Uterus (tissue), 4 donors: ENCODE measurements around the gene GID4. TPM values are rescaled to one million over a fixed set of nuclear protein-coding genes. Genes with fewer than 3 reads are reported as not detected.

Experiments used
- DNase-seq, 2 donors: peaks; one replicate each; pipeline ENCODE4 v3.0.0-alpha.2; 2019 to 2020
- H3K27ac ChIP-seq, 2 donors: fragments of 200-600 bp; sonication (generic); 1 replicate in 1 of 2; 2 replicates in 1 of 2; pipeline ENCODE4 v1.5.1; 2016 to 2018
- H3K27me3 ChIP-seq, 2 donors: fragments of 200-600 bp; sonication (generic); one replicate each; pipeline ENCODE4 v1.5.1; 2018 to 2019; ENCODE audit warnings: control low read depth in 1 of 2
- H3K36me3 ChIP-seq, 2 donors: fragments of 200-600 bp; sonication (generic); one replicate each; pipeline ENCODE4 v1.5.1; 2019; ENCODE audit warnings: control low read depth in 1 of 2
- H3K4me1 ChIP-seq, 2 donors: fragments of 200-600 bp; sonication (generic); one replicate each; pipeline ENCODE4 v1.5.1; 2018 to 2019; ENCODE audit warnings: control low read depth in 1 of 2
- H3K4me3 ChIP-seq, 2 donors: fragments of 200-600 bp; sonication (generic); 1 replicate in 1 of 2; 2 replicates in 1 of 2; pipeline ENCODE4 v1.5.1; 2018 to 2019; ENCODE audit warnings: mild to moderate bottlenecking in 1 of 2
- H3K9me3 ChIP-seq, 2 donors: fragments of 200-600 bp; sonication (generic); one replicate each; pipeline ENCODE4 v1.5.1; 2019; ENCODE audit warnings: control low read depth in 1 of 2
- POLR2A ChIP-seq, 2 donors: fragments of 450-650 bp; IDR thresholded peaks; one replicate each; pipeline ENCODE4 v1.6.1; 2016; ENCODE audit warnings: antibody characterized with exemption in 2 of 2, mild to moderate bottlenecking in 1 of 2, moderate library complexity in 1 of 2
- intact Hi-C: fragments of 100-400 bp; cut with DNase I; formaldehyde crosslinking; loops from one replicate; pipeline ENCODE4 v1.15.1; 2023; ENCODE audit warnings: low total_unique reads
- total RNA-seq, 4 donors: library from RNA; depleted of rRNA in 3 of 4; stranded (reverse); fragments of >200 nt in 3 of 4; gene quantifications; one replicate each; pipeline versions ENCODE4 v1.1.0 to v1.2.4, GENCODE V29; 2014 to 2023
- TF ChIP-seq, protein P1 (sequence below), 4 experiments: fragments of 200-600 bp in 2 of 4; fragments of 450-650 bp in 2 of 4; sonication (generic) in 2 of 4; IDR thresholded peaks; one replicate each; pipeline ENCODE4 v1.5.1; 2016 to 2019; ENCODE audit warnings: antibody characterized with exemption in 4 of 4, mild to moderate bottlenecking in 2 of 4, moderate library complexity in 1 of 4
- donor health status: DM: yes; HTN: yes; CAD: no.

The GID4 gene
- total RNA-seq, 4 donors from 2014 or later, result 2.6 to 22.1 (median 13.4) TPM

DNA sequence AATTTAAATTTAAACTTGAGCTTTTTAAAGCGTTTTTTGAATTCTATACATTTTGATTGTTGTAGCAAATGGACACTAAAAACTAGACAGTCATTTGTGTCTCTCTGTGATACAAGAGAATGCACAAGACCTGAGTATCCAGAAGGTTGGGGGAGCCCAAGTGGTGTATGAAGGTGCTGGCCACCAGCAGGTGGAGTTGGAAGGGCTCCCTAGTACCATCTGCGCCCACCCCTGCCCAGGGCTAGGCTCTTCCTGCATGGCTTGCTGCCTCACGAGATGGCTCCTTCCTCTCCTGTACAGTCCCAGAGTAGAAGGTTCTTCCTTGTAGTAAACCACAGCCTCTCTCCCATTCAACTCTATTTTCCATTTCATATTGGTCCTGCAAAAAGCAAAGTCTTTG, 17.0 kb downstream of the GID4 start:
- H3K4me3 ChIP-seq, result no peak overlapping the region
- H3K27ac ChIP-seq, result no peak overlapping the region
- no peak for DNase-seq
- H3K9me3 ChIP-seq, result no peaks in the 10 kb centered on the region
- TF ChIP-seq, protein P1, sequence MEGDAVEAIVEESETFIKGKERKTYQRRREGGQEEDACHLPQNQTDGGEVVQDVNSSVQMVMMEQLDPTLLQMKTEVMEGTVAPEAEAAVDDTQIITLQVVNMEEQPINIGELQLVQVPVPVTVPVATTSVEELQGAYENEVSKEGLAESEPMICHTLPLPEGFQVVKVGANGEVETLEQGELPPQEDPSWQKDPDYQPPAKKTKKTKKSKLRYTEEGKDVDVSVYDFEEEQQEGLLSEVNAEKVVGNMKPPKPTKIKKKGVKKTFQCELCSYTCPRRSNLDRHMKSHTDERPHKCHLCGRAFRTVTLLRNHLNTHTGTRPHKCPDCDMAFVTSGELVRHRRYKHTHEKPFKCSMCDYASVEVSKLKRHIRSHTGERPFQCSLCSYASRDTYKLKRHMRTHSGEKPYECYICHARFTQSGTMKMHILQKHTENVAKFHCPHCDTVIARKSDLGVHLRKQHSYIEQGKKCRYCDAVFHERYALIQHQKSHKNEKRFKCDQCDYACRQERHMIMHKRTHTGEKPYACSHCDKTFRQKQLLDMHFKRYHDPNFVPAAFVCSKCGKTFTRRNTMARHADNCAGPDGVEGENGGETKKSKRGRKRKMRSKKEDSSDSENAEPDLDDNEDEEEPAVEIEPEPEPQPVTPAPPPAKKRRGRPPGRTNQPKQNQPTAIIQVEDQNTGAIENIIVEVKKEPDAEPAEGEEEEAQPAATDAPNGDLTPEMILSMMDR (IDR thresholded peaks at IDR 0.05), result no peak
- TF ChIP-seq POLR2A (IDR thresholded peaks at IDR 0.05), result no peak
- intact Hi-C loops, result no loop called here
- H3K4me1 ChIP-seq, result no peaks in the 10 kb centered on the region
- no peaks in the 10 kb centered on the region for H3K27me3 ChIP-seq
- no peaks in the 10 kb centered on the region for H3K36me3 ChIP-seq

DNA sequence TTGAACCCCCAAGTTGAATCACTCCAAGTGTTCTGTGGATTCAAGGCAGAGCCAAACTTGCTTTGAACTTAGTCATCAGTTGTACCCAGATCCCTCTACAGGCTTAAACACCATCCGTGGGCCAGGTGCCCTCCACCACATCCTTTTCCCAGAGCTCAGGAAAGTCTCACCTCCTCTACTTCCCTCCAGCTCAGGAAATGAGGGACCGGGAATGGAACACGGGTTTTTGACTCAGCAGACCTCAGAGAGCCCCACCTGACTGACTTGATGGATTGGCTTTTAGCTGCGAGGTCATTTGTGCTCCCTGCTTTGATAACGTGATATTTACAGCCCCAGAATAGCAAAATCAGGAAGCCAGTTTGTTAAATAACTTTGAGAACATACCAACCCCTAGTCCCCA, 20.1 kb downstream of the GID4 start:
- no peak for DNase-seq
- H3K36me3 ChIP-seq, result no peaks in the 10 kb centered on the region
- H3K4me1 ChIP-seq, result no peaks in the 10 kb centered on the region
- TF ChIP-seq, protein P1 (IDR thresholded peaks at IDR 0.05), result no peak
- TF ChIP-seq POLR2A (IDR thresholded peaks at IDR 0.05), result no peak
- H3K27ac ChIP-seq, result no peak overlapping the region
- intact Hi-C loops, result no loop called here
- H3K9me3 ChIP-seq, result no peaks in the 10 kb centered on the region
- H3K4me3 ChIP-seq, result no peak overlapping the region
- no peaks in the 10 kb centered on the region for H3K27me3 ChIP-seq

DNA sequence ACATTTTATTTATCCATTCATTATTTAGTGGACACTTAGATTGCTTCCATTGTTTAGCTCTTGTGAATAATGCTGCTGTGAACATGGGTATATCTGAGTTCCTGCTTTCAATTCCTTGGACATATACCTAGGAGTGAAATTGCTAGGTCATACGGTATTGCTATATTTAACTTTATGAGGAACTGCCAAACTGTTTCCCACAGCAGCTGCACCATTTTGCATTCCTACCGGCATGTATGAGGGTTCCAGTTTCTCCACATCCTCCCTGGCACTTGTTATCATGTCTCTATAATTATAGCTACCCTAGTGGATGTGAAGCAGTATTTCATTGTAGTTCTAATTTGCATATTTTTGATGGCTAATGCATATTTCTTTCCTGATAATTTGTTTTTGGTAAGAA, 24.8 kb downstream of the GID4 start:
- no peaks in the 10 kb centered on the region for H3K36me3 ChIP-seq
- H3K27ac ChIP-seq, result no peak overlapping the region
- intact Hi-C loops, result no loop called here
- no peak for TF ChIP-seq POLR2A (IDR thresholded peaks at IDR 0.05)
- TF ChIP-seq, protein P1 (IDR thresholded peaks at IDR 0.05), result no peak
- H3K9me3 ChIP-seq, result no peaks in the 10 kb centered on the region
- no peak overlapping the region for H3K4me3 ChIP-seq
- H3K4me1 ChIP-seq, result no peaks in the 10 kb centered on the region
- DNase-seq, result no peak
- no peaks in the 10 kb centered on the region for H3K27me3 ChIP-seq

DNA sequence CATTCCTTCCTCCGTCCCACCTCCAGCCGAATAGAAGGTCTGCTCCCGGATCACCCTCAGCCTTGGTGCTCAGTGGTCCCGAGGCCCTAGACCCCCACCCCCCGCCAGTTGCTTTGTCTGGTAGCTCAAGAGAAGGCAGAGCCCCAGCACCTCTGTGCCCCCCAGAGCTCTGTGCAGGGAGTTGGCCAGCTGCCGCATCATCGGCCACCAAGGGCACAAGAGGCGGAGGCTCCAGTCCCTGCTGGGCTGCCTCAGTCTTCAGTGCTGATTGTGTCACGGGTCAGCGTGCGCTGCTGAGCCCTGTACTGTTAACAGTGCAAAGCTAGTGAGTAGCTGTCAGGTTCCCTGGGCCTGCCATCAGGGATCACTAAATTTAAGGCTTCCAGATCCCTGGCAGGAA, 26.3 kb downstream of the GID4 start:
- no peak for TF ChIP-seq POLR2A (IDR thresholded peaks at IDR 0.05)
- TF ChIP-seq, protein P1 (IDR thresholded peaks at IDR 0.05), result no peak
- no peak overlapping the region for H3K4me3 ChIP-seq
- DNase-seq, result no peak
- H3K27ac ChIP-seq, result no peak overlapping the region
- H3K4me1 ChIP-seq, result no peaks in the 10 kb centered on the region
- no peaks in the 10 kb centered on the region for H3K36me3 ChIP-seq
- intact Hi-C loops, result no loop called here
- H3K27me3 ChIP-seq, result no peaks in the 10 kb centered on the region
- no peaks in the 10 kb centered on the region for H3K9me3 ChIP-seq

DNA sequence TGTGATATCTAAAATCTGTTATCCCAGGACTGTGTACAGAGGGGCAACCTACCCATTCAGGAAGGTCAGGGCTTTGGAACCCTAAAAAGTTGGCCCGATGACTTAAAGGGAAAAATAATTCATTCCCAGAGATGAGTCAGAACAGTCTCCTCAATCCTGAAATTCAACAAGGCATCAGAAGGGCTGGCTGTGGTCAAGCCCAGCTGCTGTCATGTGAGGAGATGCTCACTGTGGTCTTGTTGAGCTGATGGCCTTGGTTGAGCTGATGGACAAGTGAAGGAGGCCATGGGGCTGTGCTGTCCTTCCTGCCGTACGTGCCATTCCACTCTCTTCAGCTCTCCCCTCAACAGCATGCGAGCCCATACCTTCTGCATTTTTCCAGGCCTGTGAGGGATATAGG, 27.7 kb downstream of the GID4 start:
- Histone ChIP-seq H3K36me3 (no peaks in the 10 kb centered on the region), H3K4me3 (no peak overlapping the region), H3K27ac (no peak overlapping the region), H3K4me1 (no peaks in the 10 kb centered on the region), H3K9me3 (no peaks in the 10 kb centered on the region), H3K27me3 (no peaks in the 10 kb centered on the region)
- DNase-seq, result no peak
- intact Hi-C loops, result no loop called here
- no peak for TF ChIP-seq POLR2A (IDR thresholded peaks at IDR 0.05)
- TF ChIP-seq, protein P1 (IDR thresholded peaks at IDR 0.05), result no peak
